HG02678 (cell line): ENCODE measurements around the gene FBXO11.
"Not testable (repeated sequence)": the region's sequence is repeated elsewhere in the genome, so short reads cannot be mapped to it uniquely, and the experiment has no call there.

Source experiments
- ATAC-seq: cut with Tn5 transposase; IDR thresholded peaks from one replicate; pipeline ENCODE4 v1.9.1; 2021; ENCODE audit warnings: mild to moderate bottlenecking, moderate library complexity; ENCODE audit not compliant: unreplicated experiment

Gene FBXO11

GRCh38 chr2:47906157-47907038 lies at the start of gene FBXO11:
Gene FBXO11, minus strand, starts transcription at chr2:47906498. Its CDS starts 778 bp downstream, at chr2:47905720.
- peak; percentile 90 for ATAC-seq

GRCh38 chr2:47950340-47951301 lies 44.3 kb upstream of the FBXO11 start:
- no peak for ATAC-seq

- ATAC-seq = no peak
Measured at GRCh38 chr2:47946593-47946992, 40.3 kb upstream of the FBXO11 start.

GRCh38 chr2:47945046-47945781 lies 38.9 kb upstream of the FBXO11 start:
- ATAC-seq = no peak

- no peak for ATAC-seq
Measured at GRCh38 chr2:47941936-47942335, 35.6 kb upstream of the FBXO11 start.

- no peak for ATAC-seq
Measured at GRCh38 chr2:47937677-47938076, 31.4 kb upstream of the FBXO11 start.

GRCh38 chr2:47935071-47935470 lies 28.8 kb upstream of the FBXO11 start:
- no peak for ATAC-seq

- ATAC-seq = no peak
Measured at GRCh38 chr2:47918043-47918442, 11.7 kb upstream of the FBXO11 start.

- no peak for ATAC-seq
Measured at GRCh38 chr2:47917276-47917961, 11.1 kb upstream of the FBXO11 start.

- ATAC-seq = no peak
Measured at GRCh38 chr2:47916412-47916811, 10.1 kb upstream of the FBXO11 start.

- not testable (repeated sequence) for ATAC-seq
Measured at GRCh38 chr2:47910662-47911061, 4.4 kb upstream of the FBXO11 start.

- no peak for ATAC-seq
Measured at GRCh38 chr2:47908682-47909081, 2.4 kb upstream of the FBXO11 start.

GRCh38 chr2:47907039-47907781 lies 912 bp upstream of the FBXO11 start:
- no peak for ATAC-seq

GRCh38 chr2:47905386-47906156 lies 727 bp downstream of the FBXO11 start:
- peak; percentile 6 for ATAC-seq

- no peak for ATAC-seq
Measured at GRCh38 chr2:47903781-47904490, 2.4 kb downstream of the FBXO11 start.

- ATAC-seq = not testable (repeated sequence)
Measured at GRCh38 chr2:47901892-47902291, 4.4 kb downstream of the FBXO11 start.

- ATAC-seq = no peak
Measured at GRCh38 chr2:47900857-47901256, 5.4 kb downstream of the FBXO11 start.
